HEK293T (cell line): ENCODE data around the gene IER3.

ENCODE experiments used
- HDGF ChIP-seq: fragments of 450-650 bp; IDR thresholded peaks from 2 replicates; pipeline ENCODE4 v1.6.1; 2017; ENCODE audit warnings: antibody characterized with exemption, borderline replicate concordance
- NFRKB ChIP-seq: fragments of 450-650 bp; IDR thresholded peaks from 2 replicates; pipeline ENCODE4 v1.6.1; 2016; ENCODE audit warnings: mild to moderate bottlenecking, moderate library complexity
- TF ChIP-seq, protein P1 (sequence below): fragments of 450-650 bp; IDR thresholded peaks from 2 replicates; pipeline ENCODE4 v1.6.1; 2016

DNA sequence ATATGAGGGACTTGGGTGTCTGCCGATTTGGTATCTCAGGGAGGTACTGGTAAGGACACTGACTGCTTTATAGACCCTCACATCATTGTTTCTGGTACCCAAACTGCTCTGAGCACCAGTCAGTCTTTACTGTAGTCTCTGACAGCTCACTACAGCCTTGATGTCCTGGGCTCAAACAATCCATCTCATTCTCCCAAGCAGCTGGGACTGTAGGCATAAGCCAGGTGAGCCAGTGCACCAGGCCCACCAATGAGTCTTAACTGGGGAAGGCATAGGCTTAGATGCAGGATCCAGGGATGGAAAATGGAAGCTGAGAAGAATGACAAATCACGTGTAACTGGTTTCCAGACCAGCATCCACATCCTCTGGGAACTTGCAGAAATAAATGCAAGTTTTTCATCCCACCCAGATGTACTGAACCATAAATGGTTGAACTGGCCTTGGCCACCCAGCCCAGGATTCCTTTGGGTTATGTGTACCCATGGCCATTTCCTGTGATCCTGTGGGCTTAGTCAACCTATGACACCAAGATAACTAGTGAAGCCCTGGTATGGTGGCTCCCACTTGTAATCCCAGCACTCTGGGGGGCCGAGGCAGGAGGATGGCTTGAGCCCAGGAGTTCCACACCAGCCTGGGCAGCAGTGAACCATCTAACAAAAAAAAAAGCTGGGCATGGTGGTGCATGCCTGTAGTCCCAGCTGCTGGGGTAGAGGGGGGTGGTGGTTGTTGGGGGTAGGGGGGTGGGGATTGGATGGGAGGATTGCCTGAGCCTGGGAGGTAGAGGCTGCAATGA is 18.4 kb downstream of the IER3 start:
- no peak for TF ChIP-seq NFRKB
- TF ChIP-seq HDGF = no peak
- TF ChIP-seq, protein P1, sequence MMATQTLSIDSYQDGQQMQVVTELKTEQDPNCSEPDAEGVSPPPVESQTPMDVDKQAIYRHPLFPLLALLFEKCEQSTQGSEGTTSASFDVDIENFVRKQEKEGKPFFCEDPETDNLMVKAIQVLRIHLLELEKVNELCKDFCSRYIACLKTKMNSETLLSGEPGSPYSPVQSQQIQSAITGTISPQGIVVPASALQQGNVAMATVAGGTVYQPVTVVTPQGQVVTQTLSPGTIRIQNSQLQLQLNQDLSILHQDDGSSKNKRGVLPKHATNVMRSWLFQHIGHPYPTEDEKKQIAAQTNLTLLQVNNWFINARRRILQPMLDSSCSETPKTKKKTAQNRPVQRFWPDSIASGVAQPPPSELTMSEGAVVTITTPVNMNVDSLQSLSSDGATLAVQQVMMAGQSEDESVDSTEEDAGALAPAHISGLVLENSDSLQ = no peak
